ENCODE data around the gene HNRNPA1L2. TPM values are rescaled to one million over a fixed set of nuclear protein-coding genes. Genes with fewer than 3 reads are reported as not detected.

The HNRNPA1L2 gene
- total RNA-seq, 2 experiments from 2014 or later, result 7.8 to 9.2 TPM

- ATAC-seq (no peak), DNase-seq (no peak)
- no peak for TF ChIP-seq CTCF (IDR thresholded peaks at IDR 0.05)
- Mint-ChIP-seq H3K27ac (no peak overlapping the region), H3K4me3 (no peak overlapping the region), H3K27me3 (no peaks in the 10 kb centered on the region), H3K4me1 (ENCODE audit: low read depth) (no peaks in the 10 kb centered on the region), H3K9me3 (no peaks in the 10 kb centered on the region), H3K36me3 (ENCODE audit: low read depth) (peaks cover 30% of the 10 kb centered on the region)
- POLR2A ChIA-PET, result interaction anchor here (1.5 kb wide), 1 partner anchor 9 kb away, joined by 4 read pairs; no protein-coding TSS in a partner anchor
- CTCF ChIA-PET, result interaction anchor here (0.8 kb wide), 1 partner anchor 123 kb away, joined by 3 read pairs; no protein-coding TSS in a partner anchor
- intact Hi-C loops (cut with micrococcal nuclease), result no loop called here
Observed at GRCh38 chr13:52686376-52686775, 44.1 kb downstream of the HNRNPA1L2 start.

Other genes with a start within 250 kb of the HNRNPA1L2 start
- gene THSD1, start 236.3 kb upstream of the HNRNPA1L2 start, total RNA-seq, result under 1 TPM; 0.18 to 0.31 TPM
- 10 to 100 TPM; 26.3 to 29.6 TPM for gene VPS36, start 191.8 kb upstream of the HNRNPA1L2 start, total RNA-seq
- gene CKAP2, start 187.0 kb upstream of the HNRNPA1L2 start, total RNA-seq, result 10 to 100 TPM; 51.5 to 54.3 TPM
- gene SUGT1, start 10.4 kb downstream of the HNRNPA1L2 start, total RNA-seq, result 10 to 100 TPM; 52.0 to 52.5 TPM
- gene CNMD, start 97.4 kb downstream of the HNRNPA1L2 start, total RNA-seq, result not detected
- gene PCDH8, start 206.2 kb downstream of the HNRNPA1L2 start, total RNA-seq, result not detected